Neural progenitor cell (in vitro differentiated cells): ENCODE measurements around the gene KCNK3. TPM values are rescaled to one million over a fixed set of nuclear protein-coding genes. Genes with fewer than 3 reads are reported as not detected.

Experiments used
- DNase-seq: peaks from one replicate; pipeline ENCODE4 v3.0.0-alpha.2; 2016; ENCODE audit warnings: low spot score
- H2AFZ ChIP-seq: fragments of 200-600 bp; sonication (generic); replicated peaks from 2 replicates; pipeline ENCODE4 v1.6.1; 2016; ENCODE audit warnings: antibody characterized with exemption
- H3F3A ChIP-seq: fragments of 200-600 bp; sonication (generic); 2 replicates; pipeline ENCODE4 v1.6.1; 2016; ENCODE audit warnings: antibody characterized with exemption, low read depth
- H3K27ac ChIP-seq: fragments of 200-600 bp; sonication (generic); 2 replicates; pipeline ENCODE4 v1.5.1; 2016; ENCODE audit warnings: mild to moderate bottlenecking
- H3K27me3 ChIP-seq: fragments of 200-600 bp; sonication (generic); 2 replicates; pipeline ENCODE4 v1.6.1; 2016; ENCODE audit warnings: mild to moderate bottlenecking, moderate library complexity
- H3K36me3 ChIP-seq: fragments of 200-600 bp; sonication (generic); 2 replicates; pipeline ENCODE4 v1.5.1; 2016
- H3K4me1 ChIP-seq: fragments of 200-600 bp; sonication (generic); 2 replicates; pipeline ENCODE4 v1.6.1; 2016; ENCODE audit warnings: mixed run types
- H3K4me2 ChIP-seq: fragments of 200-600 bp; sonication (generic); 2 replicates; pipeline ENCODE4 v1.6.1; 2016
- H3K4me3 ChIP-seq: fragments of 200-600 bp; sonication (generic); 2 replicates; pipeline ENCODE4 v1.5.1; 2016
- H3K79me2 ChIP-seq: fragments of 200-600 bp; sonication (generic); 2 replicates; pipeline ENCODE4 v1.6.1; 2016; ENCODE audit warnings: low read depth
- H3K9ac ChIP-seq: fragments of 200-600 bp; sonication (generic); 2 replicates; pipeline ENCODE4 v1.6.1; 2016
- H3K9me3 ChIP-seq: fragments of 200-600 bp; sonication (generic); 2 replicates; pipeline ENCODE4 v1.5.1; 2016; ENCODE audit warnings: low read depth
- H4K20me1 ChIP-seq: fragments of 200-600 bp; sonication (generic); 2 replicates; pipeline ENCODE4 v1.6.1; 2016; ENCODE audit warnings: low read depth
- H3K27ac Mint-ChIP-seq: 3 replicates; pipeline ENCODE4 v1.8.0; 2021; ENCODE audit warnings: mixed read lengths
- H3K27me3 Mint-ChIP-seq: 2 replicates; pipeline ENCODE4 v1.8.0; 2022; ENCODE audit warnings: low read depth, mild to moderate bottlenecking, inconsistent platforms, moderate library complexity, mixed read lengths; ENCODE audit not compliant: insufficient read depth
- H3K36me3 Mint-ChIP-seq: 3 replicates; pipeline ENCODE4 v1.8.0; 2021; ENCODE audit warnings: mixed read lengths
- H3K4me1 Mint-ChIP-seq: 3 replicates; pipeline ENCODE4 v1.8.0; 2021; ENCODE audit warnings: mixed read lengths
- H3K4me3 Mint-ChIP-seq: 3 replicates; pipeline ENCODE4 v1.8.0; 2021; ENCODE audit warnings: mild to moderate bottlenecking, moderate library complexity, mixed read lengths
- H3K9me3 Mint-ChIP-seq: 3 replicates; pipeline ENCODE4 v1.8.0; 2020; ENCODE audit warnings: mixed read lengths
- CTCF ChIP-seq: fragments of 200-600 bp; sonication (generic); IDR thresholded peaks from 2 replicates; pipeline ENCODE4 v1.5.1; 2017; ENCODE audit warnings: antibody characterized with exemption, mild to moderate bottlenecking
- EZH2 ChIP-seq: fragments of 200-600 bp; sonication (generic); IDR thresholded peaks from 2 replicates; pipeline ENCODE4 v1.6.1; 2017; ENCODE audit warnings: antibody characterized with exemption, mild to moderate bottlenecking, moderate library complexity
- EZH2phosphoT487 ChIP-seq: fragments of 200-600 bp; sonication (generic); IDR thresholded peaks from 2 replicates; pipeline ENCODE4 v1.6.1; 2017; ENCODE audit warnings: antibody characterized with exemption
- total RNA-seq: library from RNA; depleted of rRNA; stranded (reverse); fragments of >200 nt; gene quantifications from 2 replicates; pipeline ENCODE4 v1.2.3, GENCODE V29; 2015; ENCODE audit warnings: low replicate concordance

KCNK3 gene
- total RNA-seq, 1 donor from 2014 or later = not detected

- Histone ChIP-seq H3K27me3 (no peaks in the 10 kb centered on the region), H4K20me1 (peaks cover 37% of the 10 kb centered on the region), H3K4me3 (no peak overlapping the region), H3K79me2 (peaks cover 10% of the 10 kb centered on the region), H3K4me1 (peaks cover 11% of the 10 kb centered on the region), H3F3A (peaks cover 6% of the 10 kb centered on the region), H3K9ac (no peak overlapping the region), H3K9me3 (no peaks in the 10 kb centered on the region), H3K27ac (no peak overlapping the region), H2AFZ (no peak overlapping the region), H3K4me2 (no peak overlapping the region), H3K36me3 (no peaks in the 10 kb centered on the region)
- H3K4me1 Mint-ChIP-seq = peaks cover 33% of the 10 kb centered on the region
- H3K4me3 Mint-ChIP-seq = no peak overlapping the region
- peaks cover 8% of the 10 kb centered on the region for H3K27me3 Mint-ChIP-seq
- TF ChIP-seq CTCF (no peak), EZH2phosphoT487 (no peak), EZH2 (no peak)
- DNase-seq = no peak
- H3K9me3 Mint-ChIP-seq = no peaks in the 10 kb centered on the region
- no peak overlapping the region for H3K27ac Mint-ChIP-seq
- peaks cover 1% of the 10 kb centered on the region for H3K36me3 Mint-ChIP-seq
These were observed 75.5 kb downstream of the KCNK3 start for GRCh38 chr2:26767894-26768487.

GRCh38 chr2:26768759-26769088, 76.2 kb downstream of the KCNK3 start:
- peaks cover 11% of the 10 kb centered on the region for H3K4me1 ChIP-seq
- no peaks in the 10 kb centered on the region for H3K36me3 ChIP-seq
- H3K27me3 ChIP-seq = no peaks in the 10 kb centered on the region
- Mint-ChIP-seq H3K4me1 (peaks cover 26% of the 10 kb centered on the region), H3K4me3 (no peak overlapping the region), H3K27me3 (peaks cover 1% of the 10 kb centered on the region), H3K27ac (no peak overlapping the region), H3K36me3 (peaks cover 1% of the 10 kb centered on the region), H3K9me3 (no peaks in the 10 kb centered on the region)
- TF ChIP-seq EZH2 = no peak
- TF ChIP-seq CTCF = no peak
- no peak for TF ChIP-seq EZH2phosphoT487
- no peak overlapping the region for H3K27ac ChIP-seq
- H2AFZ ChIP-seq = no peak overlapping the region
- no peak overlapping the region for H3K4me2 ChIP-seq
- DNase-seq = no peak
- H4K20me1 ChIP-seq = peaks cover 37% of the 10 kb centered on the region
- no peaks in the 10 kb centered on the region for H3K9me3 ChIP-seq
- no peak overlapping the region for H3K9ac ChIP-seq
- H3K4me3 ChIP-seq = no peak overlapping the region
- H3F3A ChIP-seq = no peaks in the 10 kb centered on the region
- H3K79me2 ChIP-seq = peaks cover 10% of the 10 kb centered on the region

- no peak overlapping the region for H2AFZ ChIP-seq
- peaks cover 10% of the 10 kb centered on the region for H3K79me2 ChIP-seq
- H3K4me2 ChIP-seq = no peak overlapping the region
- no peak for DNase-seq
- H3K27me3 Mint-ChIP-seq = no peaks in the 10 kb centered on the region
- H3K27ac Mint-ChIP-seq = peak overlapping the region; percentile 85
- H3K27me3 ChIP-seq = no peaks in the 10 kb centered on the region
- H3K9me3 ChIP-seq = no peaks in the 10 kb centered on the region
- H3K9ac ChIP-seq = no peak overlapping the region
- no peak overlapping the region for H3K27ac ChIP-seq
- peaks cover 24% of the 10 kb centered on the region for H3K4me1 Mint-ChIP-seq
- H3K4me1 ChIP-seq = peaks cover 11% of the 10 kb centered on the region
- H3K4me3 Mint-ChIP-seq = no peak overlapping the region
- peaks cover 37% of the 10 kb centered on the region for H4K20me1 ChIP-seq
- H3K36me3 ChIP-seq = no peaks in the 10 kb centered on the region
- no peaks in the 10 kb centered on the region for H3F3A ChIP-seq
- H3K9me3 Mint-ChIP-seq = no peaks in the 10 kb centered on the region
- H3K4me3 ChIP-seq = no peak overlapping the region
- H3K36me3 Mint-ChIP-seq = peaks cover 1% of the 10 kb centered on the region
- TF ChIP-seq CTCF (no peak), EZH2 (no peak), EZH2phosphoT487 (no peak)
These were observed 76.7 kb downstream of the KCNK3 start for GRCh38 chr2:26769089-26769761.
